ENCODE measurements around the gene ZNF646.

- TF ChIP-seq SUZ12 (IDR thresholded peaks at IDR 0.05; ENCODE audit: extremely low read depth, insufficient read depth, insufficient read length) = no peak
- TF ChIP-seq YY1 (IDR thresholded peaks at IDR 0.05; ENCODE audit: insufficient read depth, insufficient read length) = no peak
Measured at GRCh38 chr16:31087971-31088370, 13.7 kb downstream of the ZNF646 start.
